ENCODE results near the gene CCS. TPM values are rescaled to one million over a fixed set of nuclear protein-coding genes. Genes with fewer than 3 reads are reported as not detected.
"Not testable (repeated sequence)": the region's sequence is repeated elsewhere in the genome, so short reads cannot be mapped to it uniquely, and the experiment has no call there.

The CCS gene
- total RNA-seq: 10 to 100 TPM; 24.3 to 82.8 (median 34.0) TPM

GRCh38 chr11:66592457-66593302 is at the start of gene CCS, which contains the start of gene CCDC87:
Gene CCS (plus strand): TSS chr11:66593185. CDS start chr11:66593262, 77 bp downstream.
Gene CCDC87 (minus strand): TSS chr11:66593063. CDS start chr11:66593015, 48 bp downstream.
- Histone ChIP-seq H3K27ac (peak within 1 kb of the TSS; percentile 52 to 86 (median 86)), H3K4me1 (peaks cover 30 to 34% (median 31%) of the 10 kb centered on the region in 4 donors), H3K4me3 (peak within 1 kb of the TSS; percentile 50 to 80 (median 68)), H3K9me3 (no peaks in the 10 kb centered on the region), H3K27me3 (no peaks in the 10 kb centered on the region), H3K36me3 (no peaks in the 10 kb centered on the region)
- TF ChIP-seq CTCF (IDR thresholded peaks at IDR 0.05) (peak; percentile 47 to 95 (median 77)), EP300 (IDR thresholded peaks at IDR 0.05) (no peak), POLR2A (IDR thresholded peaks at IDR 0.05) (peak in 3 of 4 donors; percentile 46 to 93 (median 77)), POLR2AphosphoS5 (IDR thresholded peaks at IDR 0.05) (peak; percentile 88 to 98)
- DNase-seq (peak; percentile 99 to 100), ATAC-seq (ENCODE audit: low FRiP score in 2 of 2) (peak; percentile 96 to 98)
- WGBS, 2 donors: 15 to 32% methylated on average over 34 to 68 of the region's 68 CpGs

- peak in 1 of 4 donors; percentile 11 for TF ChIP-seq POLR2A (IDR thresholded peaks at IDR 0.05)
- no peak for TF ChIP-seq EP300 (IDR thresholded peaks at IDR 0.05)
- TF ChIP-seq CTCF (IDR thresholded peaks at IDR 0.05): peak; percentile 31 to 63 (median 49)
- Histone ChIP-seq H3K27me3 (no peaks in the 10 kb centered on the region), H3K9me3 (no peaks in the 10 kb centered on the region), H3K36me3 (peaks cover 0 to 44% (median 27%) of the 10 kb centered on the region in 4 donors), H3K4me1 (peaks cover 23 to 38% (median 30%) of the 10 kb centered on the region in 4 donors), H3K4me3 (no peak overlapping the region), H3K27ac (peak overlapping the region in 3 of 4 donors; percentile 54 to 60 (median 55))
- WGBS, 2 donors: 40 to 44% methylated on average over 14 to 20 of the region's 26 CpGs
- DNase-seq (peak; percentile 62 to 89), ATAC-seq (ENCODE audit: low FRiP score in 2 of 2) (no peak)
These were observed 49.5 kb upstream of the CCS start for GRCh38 chr11:66543263-66544107.

- not testable (repeated sequence) for H3K9me3 ChIP-seq; H3K27me3 ChIP-seq; ATAC-seq (ENCODE audit: low FRiP score in 2 of 2); DNase-seq
- Histone ChIP-seq H3K36me3 (peaks cover 0 to 29% (median 12%) of the 10 kb centered on the region in 4 donors), H3K27ac (peak overlapping the region in 1 of 4 donors; percentile 82), H3K4me3 (peak overlapping the region in 3 of 4 donors; percentile 74 to 91 (median 75)), H3K4me1 (peaks cover 23 to 38% (median 30%) of the 10 kb centered on the region in 4 donors)
- WGBS, 2 donors: 74 to 75% methylated on average over 14 of the region's 14 CpGs
These were observed 48.0 kb upstream of the CCS start for GRCh38 chr11:66544952-66545351.

GRCh38 chr11:66545701-66546367 is 47.2 kb upstream of the CCS start, which contains the start of gene ZDHHC24:
Gene ZDHHC24 (minus strand): TSS chr11:66546048. CDS start chr11:66546003, 45 bp downstream.
- DNase-seq (peak; percentile 98 to 99), ATAC-seq (ENCODE audit: low FRiP score in 2 of 2) (peak; percentile 96 to 98)
- Histone ChIP-seq H3K27ac (peak within 1 kb of the TSS; percentile 70 to 85 (median 80)), H3K9me3 (no peaks in the 10 kb centered on the region), H3K27me3 (no peaks in the 10 kb centered on the region), H3K36me3 (peaks cover 0 to 21% (median 12%) of the 10 kb centered on the region in 4 donors), H3K4me1 (peaks cover 23 to 38% (median 30%) of the 10 kb centered on the region in 4 donors), H3K4me3 (peak within 1 kb of the TSS; percentile 72 to 91 (median 74))
- 1% methylated on average over 33 to 57 of the region's 71 CpGs for WGBS, 2 donors
- TF ChIP-seq POLR2AphosphoS5 (IDR thresholded peaks at IDR 0.05): peak; percentile 59 to 73
- TF ChIP-seq POLR2A (IDR thresholded peaks at IDR 0.05): peak in 3 of 4 donors; percentile 33 to 82 (median 66)
- TF ChIP-seq CTCF (IDR thresholded peaks at IDR 0.05): no peak
